Large intestine (tissue), 3 donors: ENCODE measurements around the gene FAM222B. TPM values are rescaled to one million over a fixed set of nuclear protein-coding genes. Genes with fewer than 3 reads are reported as not detected.
A peak's percentile ranks its signal among the peaks of the same experiment; 100 is the strongest.

ENCODE experiments used
- DNase-seq, 2 donors: peaks; one replicate each; pipeline versions ENCODE4 v3.0.0 to v3.0.0-alpha.2; 2013
- H3K27ac ChIP-seq: one replicate; pipeline ENCODE4 v1.5.1; 2013; ENCODE audit warnings: low read length
- H3K27me3 ChIP-seq: 2 replicates; pipeline ENCODE4 v1.6.1; 2013; ENCODE audit warnings: low read length; ENCODE audit not compliant: control insufficient read depth, insufficient read depth
- H3K36me3 ChIP-seq: 2 replicates; pipeline ENCODE4 v1.6.1; 2013; ENCODE audit warnings: low read length; ENCODE audit not compliant: control insufficient read depth, insufficient read depth
- H3K4me1 ChIP-seq: one replicate; pipeline ENCODE4 v1.6.1; 2013; ENCODE audit warnings: low read length; ENCODE audit not compliant: control insufficient read depth, insufficient read depth
- H3K4me3 ChIP-seq: one replicate; pipeline ENCODE4 v1.5.1; 2013; ENCODE audit warnings: low read length
- H3K9me3 ChIP-seq: one replicate; pipeline ENCODE4 v1.6.1; 2013; ENCODE audit warnings: mild to moderate bottlenecking, low read depth, low read length, moderate library complexity; ENCODE audit not compliant: control insufficient read depth
- WGBS: methylation state at CpG from one replicate; pipeline ENCODE4 v1.1.5; 2013; ENCODE audit warnings: low lambda C conversion rate; ENCODE audit not compliant: insufficient coverage; 5-methylcytosine and 5-hydroxymethylcytosine counted together
- polyA plus RNA-seq: library from polyadenylated mRNA; unstranded; fragments of 120-200 nt; gene quantifications from one replicate; pipeline ENCODE4 v1.2.1, GENCODE V29; 2013

The FAM222B gene
- polyA plus RNA-seq, 1 donor: 24.0 TPM

DNA sequence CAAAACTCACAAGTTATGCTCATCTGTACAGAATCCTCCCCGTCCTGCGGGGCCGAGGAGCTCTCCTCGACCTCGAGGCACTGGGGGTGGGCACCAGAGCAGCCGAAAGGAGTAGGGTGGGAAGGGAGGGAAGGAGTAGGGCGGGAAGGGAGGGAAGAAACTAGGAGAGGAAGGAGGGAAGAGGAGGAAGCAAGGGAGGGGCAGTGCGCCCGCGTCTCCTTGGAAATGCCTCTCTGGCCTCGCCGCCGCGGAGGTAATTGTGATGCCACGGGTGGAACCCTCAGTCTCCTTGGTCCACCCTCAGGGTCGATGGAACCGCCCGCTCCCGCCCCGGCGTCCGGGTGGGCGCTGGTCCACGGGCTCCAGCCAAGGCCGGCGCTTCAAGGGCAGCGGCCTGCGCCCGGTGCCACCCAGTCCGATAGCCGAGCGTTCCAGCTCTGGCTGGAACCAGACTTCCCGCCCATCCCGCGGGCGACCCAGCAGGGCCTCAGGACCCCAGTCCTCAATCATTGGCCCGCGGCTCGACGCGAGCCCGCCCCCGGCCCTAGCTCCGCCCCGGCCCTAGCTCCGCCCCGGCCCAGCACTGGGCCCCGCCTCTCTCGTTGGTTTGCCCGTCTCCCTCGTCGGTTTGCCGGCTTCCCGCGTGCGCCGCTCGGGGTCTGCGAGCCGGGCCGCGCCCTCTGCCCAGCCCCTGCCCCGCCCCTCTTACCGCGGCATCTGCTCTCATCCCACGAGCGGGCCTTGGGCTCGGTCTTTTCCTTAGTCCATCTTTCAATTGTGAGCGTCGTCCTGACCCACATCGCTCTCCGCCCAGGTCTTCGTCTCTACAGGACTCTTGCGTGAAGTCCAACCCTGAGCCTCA, 131.5 kb downstream of the FAM222B start:
- H3K27me3 ChIP-seq: no peaks in the 10 kb centered on the region
- peak overlapping the region; percentile 58 for H3K4me3 ChIP-seq
- peaks cover 7% of the 10 kb centered on the region for H3K9me3 ChIP-seq
- WGBS: no CpG with 5 or more reads among the region's 74 CpGs
- peaks cover 21% of the 10 kb centered on the region for H3K4me1 ChIP-seq
- peaks cover 26% of the 10 kb centered on the region for H3K36me3 ChIP-seq
- peak overlapping the region; percentile 99 for H3K27ac ChIP-seq
- DNase-seq: peak; percentile 90 to 96

DNA sequence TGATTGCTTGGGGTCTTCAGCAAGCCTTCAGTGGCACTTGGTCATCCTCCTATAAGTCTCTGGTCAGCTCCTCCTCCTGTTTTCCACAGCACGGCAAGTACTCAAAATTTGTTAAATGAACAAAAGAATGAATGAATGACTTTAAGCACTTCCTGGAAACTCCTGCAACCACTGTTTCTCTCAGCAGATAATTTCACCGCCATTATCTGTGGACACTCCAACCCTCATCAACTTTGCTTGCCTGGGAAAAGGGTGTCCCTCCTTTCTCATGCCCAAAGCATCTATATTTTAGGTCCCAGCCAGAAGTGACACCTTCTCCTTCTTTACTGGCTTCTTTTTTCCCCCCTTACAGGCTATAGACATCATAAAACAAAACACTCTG, 135.3 kb downstream of the FAM222B start:
- Histone ChIP-seq H3K36me3 (peaks cover 36% of the 10 kb centered on the region), H3K9me3 (peaks cover 7% of the 10 kb centered on the region), H3K27me3 (no peaks in the 10 kb centered on the region), H3K4me1 (peaks cover 20% of the 10 kb centered on the region), H3K27ac (no peak overlapping the region), H3K4me3 (no peak overlapping the region)
- DNase-seq: no peak
- no CpG with 5 or more reads among the region's 2 CpGs for WGBS

DNA sequence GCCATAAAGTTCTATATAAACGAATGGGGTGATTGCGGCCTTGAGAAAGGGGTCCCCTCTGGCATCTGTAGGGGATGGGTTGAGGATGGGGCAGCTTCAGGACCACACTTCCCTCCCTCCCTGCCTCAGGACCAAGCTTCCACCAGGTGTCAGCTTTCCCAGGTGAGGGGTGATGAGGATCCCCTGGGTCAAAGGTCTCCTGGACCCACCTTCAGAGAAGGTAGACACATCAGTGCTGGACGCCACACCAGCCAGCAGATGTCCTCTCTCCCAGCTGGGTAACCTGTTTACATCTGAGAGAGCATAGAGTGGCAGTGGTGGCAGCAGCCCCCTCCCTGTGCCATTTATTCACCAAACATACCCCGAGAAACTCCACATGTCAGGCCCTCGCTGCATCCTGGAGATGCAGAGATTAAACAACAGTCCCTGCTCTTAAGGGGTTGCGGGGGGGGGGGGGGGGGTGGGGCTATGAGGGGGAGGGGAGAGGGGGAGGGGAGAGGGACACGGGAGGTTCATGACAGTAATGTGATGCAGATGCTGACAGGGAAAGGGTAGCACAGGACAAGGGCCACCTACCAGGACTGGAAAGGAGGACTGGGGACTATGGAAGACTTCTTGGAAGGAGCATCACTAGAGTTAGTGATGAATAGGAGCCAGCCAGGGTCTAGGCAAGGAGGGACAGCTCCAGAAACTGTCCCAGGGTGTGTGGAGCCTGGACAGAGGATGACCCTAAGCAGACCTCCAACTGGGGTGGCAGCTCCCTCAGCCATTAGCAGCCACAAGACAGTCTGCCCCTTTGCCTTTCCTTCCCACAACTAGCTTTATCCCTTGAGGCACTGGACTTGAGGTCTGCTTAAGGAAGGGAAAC, 135.9 kb downstream of the FAM222B start:
- Histone ChIP-seq H3K27ac (no peak overlapping the region), H3K4me3 (no peak overlapping the region), H3K27me3 (no peaks in the 10 kb centered on the region), H3K4me1 (peaks cover 14% of the 10 kb centered on the region), H3K36me3 (peaks cover 43% of the 10 kb centered on the region), H3K9me3 (peaks cover under 1% of the 10 kb centered on the region)
- DNase-seq: no peak
- no CpG with 5 or more reads among the region's 7 CpGs for WGBS

Other genes starting within 250 kb of the FAM222B start
- 35.1 TPM for gene SPAG5, start 243.8 kb downstream of the FAM222B start, polyA plus RNA-seq
- 15.2 TPM for gene RSKR, start 228.6 kb downstream of the FAM222B start, polyA plus RNA-seq
- gene BLTP2, start 197.6 kb downstream of the FAM222B start, polyA plus RNA-seq: 61.9 TPM
- gene SDF2, start 180.9 kb downstream of the FAM222B start, polyA plus RNA-seq: 54.6 TPM
- gene SUPT6H, start 180.6 kb downstream of the FAM222B start, polyA plus RNA-seq: 65.9 TPM
- gene PROCA1, start 130.9 kb downstream of the FAM222B start, polyA plus RNA-seq: 5.7 TPM
- gene RAB34, start 124.9 kb downstream of the FAM222B start, polyA plus RNA-seq: 82.8 TPM
- 1,720 TPM for gene RPL23A, start 122.8 kb downstream of the FAM222B start, polyA plus RNA-seq
- gene TLCD1, start 116.6 kb downstream of the FAM222B start, polyA plus RNA-seq: 9.4 TPM
- 4.8 TPM for gene NEK8, start 114.0 kb downstream of the FAM222B start, polyA plus RNA-seq
- 91.8 TPM for gene TRAF4, start 98.8 kb downstream of the FAM222B start, polyA plus RNA-seq
- 54.2 TPM for gene ERAL1, start 12.2 kb upstream of the FAM222B start, polyA plus RNA-seq
- 74.6 TPM for gene FLOT2, start 54.9 kb upstream of the FAM222B start, polyA plus RNA-seq
- 8.4 TPM for gene DHRS13, start 60.3 kb upstream of the FAM222B start, polyA plus RNA-seq
- gene PHF12, start 108.7 kb upstream of the FAM222B start, polyA plus RNA-seq: 27.7 TPM
- gene SEZ6, start 163.2 kb upstream of the FAM222B start, polyA plus RNA-seq: 4.6 TPM
- gene PIPOX, start 200.4 kb upstream of the FAM222B start, polyA plus RNA-seq: 51.5 TPM